ENCODE results near the gene SYCN.
"Not testable (repeated sequence)": the region's sequence is repeated elsewhere in the genome, so short reads cannot be mapped to it uniquely, and the experiment has no call there.

SYCN gene

GRCh38 chr19:39224910-39225309 is 20.8 kb upstream of the SYCN start:
- DNase-seq, result no peak

GRCh38 chr19:39223703-39224279 is 19.7 kb upstream of the SYCN start:
- peak; percentile 13 for DNase-seq

- not testable (repeated sequence) for DNase-seq
Measured at GRCh38 chr19:39219108-39219507, 15.0 kb upstream of the SYCN start.

- DNase-seq, result no peak
Measured at GRCh38 chr19:39218230-39219007, 14.4 kb upstream of the SYCN start.

- no peak for DNase-seq
Measured at GRCh38 chr19:39217094-39217493, 13.0 kb upstream of the SYCN start.

GRCh38 chr19:39215323-39215722 is 11.3 kb upstream of the SYCN start:
- not testable (repeated sequence) for DNase-seq

- DNase-seq, result no peak
Measured at GRCh38 chr19:39212375-39212742, 8.3 kb upstream of the SYCN start.

- no peak for DNase-seq
Measured at GRCh38 chr19:39211731-39212374, 7.8 kb upstream of the SYCN start.

GRCh38 chr19:39209196-39209595 is 5.1 kb upstream of the SYCN start:
- no peak for DNase-seq

- no peak for DNase-seq
Measured at GRCh38 chr19:39208175-39208795, 4.2 kb upstream of the SYCN start.

GRCh38 chr19:39207293-39207836 is 3.3 kb upstream of the SYCN start:
- DNase-seq, result no peak

GRCh38 chr19:39206122-39206521 is 2.1 kb upstream of the SYCN start:
- DNase-seq, result no peak

GRCh38 chr19:39205449-39205764 is 1.3 kb upstream of the SYCN start:
- DNase-seq, result no peak

GRCh38 chr19:39202998-39203355 is 1.1 kb downstream of the SYCN start:
- DNase-seq, result no peak

- no peak for DNase-seq
Measured at GRCh38 chr19:39200803-39201115, 3.3 kb downstream of the SYCN start.

GRCh38 chr19:39200066-39200802 is 3.8 kb downstream of the SYCN start:
- DNase-seq, result no peak

- DNase-seq, result no peak
Measured at GRCh38 chr19:39199025-39199424, 5.0 kb downstream of the SYCN start.

- DNase-seq, result no peak
Measured at GRCh38 chr19:39197808-39198207, 6.3 kb downstream of the SYCN start.

- no peak for DNase-seq
Measured at GRCh38 chr19:39196860-39197562, 7.1 kb downstream of the SYCN start, which contains the start of gene NCCRP1. NCCRP1 (plus strand) TSS chr19:39196964; CDS start chr19:39196983, 19 bp downstream.

- DNase-seq, result no peak
Measured at GRCh38 chr19:39196320-39196719, 7.7 kb downstream of the SYCN start.

- no peak for DNase-seq
Measured at GRCh38 chr19:39195755-39196154, 8.3 kb downstream of the SYCN start.

All from fibroblast of skin of abdomen (primary cell).